Heart right ventricle (tissue), 16 donors: ENCODE data around the gene BAIAP3. TPM values are rescaled to one million over a fixed set of nuclear protein-coding genes. Genes with fewer than 3 reads are reported as not detected.

Experiments
- ATAC-seq, 8 donors: fragments of 200-7000 bp; cut with Tn5 transposase; one replicate each; pipeline ENCODE4 v1.9.1; 2020; ENCODE audit warnings: mild to moderate bottlenecking in 8 of 8, moderate library complexity in 8 of 8, moderate number of reproducible peaks in 1 of 8
- DNase-seq, 2 donors: peaks; one replicate each; pipeline ENCODE4 v3.0.0-alpha.2; 2020
- H3K27ac ChIP-seq, 10 donors: fragments of 200-600 bp; sonication (generic) in 2 of 10; one replicate each; pipeline versions ENCODE4 v1.5.0 to v1.8.0; 2020 to 2022; ENCODE audit warnings: mild to moderate bottlenecking in 3 of 10
- H3K27me3 ChIP-seq, 7 donors: fragments of 200-600 bp; one replicate each; pipeline ENCODE4 v1.8.0; 2021 to 2022; ENCODE audit warnings: mild to moderate bottlenecking in 2 of 7
- H3K36me3 ChIP-seq, 9 donors: fragments of 200-600 bp; sonication (generic) in 1 of 9; one replicate each; pipeline versions ENCODE4 v1.5.0 to v1.8.0; 2020 to 2022; ENCODE audit warnings: mild to moderate bottlenecking in 2 of 9
- H3K4me1 ChIP-seq, 9 donors: fragments of 200-600 bp; sonication (generic) in 1 of 9; one replicate each; pipeline versions ENCODE4 v1.5.0 to v1.8.0; 2020 to 2022; ENCODE audit warnings: mild to moderate bottlenecking in 4 of 9
- H3K4me3 ChIP-seq, 10 donors: fragments of 200-600 bp; sonication (generic) in 2 of 10; one replicate each; pipeline versions ENCODE4 v1.5.0 to v1.8.0; 2020 to 2022; ENCODE audit warnings: mild to moderate bottlenecking in 7 of 10, moderate library complexity in 2 of 10
- H3K9me3 ChIP-seq, 11 donors: fragments of 200-600 bp in 10 of 11; sonication (generic) in 2 of 11; one replicate each; pipeline versions ENCODE4 v1.5.0 to v1.8.0; 2013 to 2022; ENCODE audit warnings: mild to moderate bottlenecking in 2 of 11, control low read depth in 1 of 11, moderate library complexity in 1 of 11
- CTCF ChIP-seq, 9 donors: fragments of 200-600 bp; sonication (generic) in 2 of 9; IDR thresholded peaks; one replicate each; pipeline versions ENCODE4 v1.5.0 to v1.8.0; 2021 to 2022; ENCODE audit warnings: antibody characterized with exemption in 9 of 9, mild to moderate bottlenecking in 5 of 9, moderate library complexity in 1 of 9
- WGBS, 2 donors: extraction: QIAGEN DNeasy Blood & Tissue Kit; methylation state at CpG; one replicate each; pipeline ENCODE4 v1.1.7; 2013; ENCODE audit warnings: inconsistent platforms in 1 of 2; 5-methylcytosine and 5-hydroxymethylcytosine counted together
- intact Hi-C, 10 donors: fragments of 100-400 bp; cut with DNase I; formaldehyde crosslinking; loops; one replicate each; pipeline versions ENCODE4 v1.11.1 to v1.14.2; 2022
- polyA plus RNA-seq, 2 donors: library from polyadenylated mRNA; stranded (reverse); fragments of 200-250 nt; gene quantifications; one replicate each; pipeline ENCODE4 v1.2.3, GENCODE V29; 2013
- total RNA-seq, 10 donors: library from RNA; stranded (reverse); fragmentation: NEBNext Ultra II Directional in 3 of 10; extraction: Animal tissue kit (Norgen Biotek cat#: 25700) in 3 of 10; gene quantifications; one replicate each; pipeline versions ENCODE4 v1.2.1 to v1.2.4, GENCODE V29; 2021 to 2023
- donor health status: Arrhythmogenic right ventricular cardiomyopathy.
- donor health status: ischemic (EF 13 %, LVEDD 7.1; RV severe dilation, severe dysfunction).
- donor health status: healthy with polysubstance abuse.
- donor health status: DM: no; HTN: yes; CAD: no.
- donor health status: DM: no; HTN: no; CAD: no.
- donor health status: ischemic (EF 25% LVEDD 6.9; RV normal size, moderate dysfunction).
- donor health status: ischemic (EF 25% LVEDD 5.7; RV mildly dilated, moderate dysfunction).
- donor health status: healthy.
- donor health status: DM: yes; HTN: yes; CAD: no.
- donor health status: Ischemic cardiomyopathy.
- donor health status: ischemic (EF 35%, LVEDD 5.7; RV mildly dilated, moderate dysfunction).
- donor health status: nonischemic (EF 11% LVEDD 7.7; RV severe dilation, severe dysfunction).
- donor health status: DM: yes; HTN: yes; CAD: no.
- donor health status: PGD.
- donor health status: ischemic (EF 29% LVEDD 5.4; RV normal size, mild dysfunction).
- donor health status: nonischemic (EF 23%, LVEDD 6.1; RV moderate dilation, normal function).

BAIAP3 gene
- total and polyA plus RNA-seq, 12 donors = 0.37 to 6.8 (median 2.0) TPM

GRCh38 chr16:1316033-1316405 lies 17.4 kb upstream of the BAIAP3 start:
- Histone ChIP-seq H3K4me1 (peaks cover 19 to 36% (median 26%) of the 10 kb centered on the region in 9 donors), H3K36me3 (peaks cover 5 to 92% (median 69%) of the 10 kb centered on the region in 9 donors), H3K4me3 (no peak overlapping the region), H3K27ac (no peak overlapping the region), H3K27me3 (no peaks in the 10 kb centered on the region), H3K9me3 (no peaks in the 10 kb centered on the region)
- ATAC-seq (no peak), DNase-seq (no peak)
- 88 to 89% methylated on average over 14 of the region's 14 CpGs for WGBS, 2 donors
- no peak for TF ChIP-seq CTCF (IDR thresholded peaks at IDR 0.05)
- intact Hi-C loops = loop anchor here in 1 of 10 donors (10.0 kb wide), 1 partner anchor 89 kb away; no protein-coding TSS in a partner anchor

GRCh38 chr16:1317479-1318267 lies 15.8 kb upstream of the BAIAP3 start:
- Histone ChIP-seq H3K27ac (no peak overlapping the region), H3K36me3 (peaks cover 5 to 100% (median 71%) of the 10 kb centered on the region in 9 donors), H3K4me1 (peaks cover 4 to 19% (median 9%) of the 10 kb centered on the region in 9 donors), H3K27me3 (no peaks in the 10 kb centered on the region), H3K4me3 (no peak overlapping the region), H3K9me3 (no peaks in the 10 kb centered on the region)
- DNase-seq (no peak), ATAC-seq (no peak)
- TF ChIP-seq CTCF (IDR thresholded peaks at IDR 0.05) = no peak
- 88 to 89% methylated on average over 32 of the region's 32 CpGs for WGBS, 2 donors
- intact Hi-C loops = loop anchor here in 1 of 10 donors (10.0 kb wide), 1 partner anchor 87 kb away; no protein-coding TSS in a partner anchor

GRCh38 chr16:1318268-1318545 lies 15.2 kb upstream of the BAIAP3 start:
- Histone ChIP-seq H3K4me3 (no peak overlapping the region), H3K27me3 (no peaks in the 10 kb centered on the region), H3K36me3 (peaks cover 5 to 99% (median 71%) of the 10 kb centered on the region in 9 donors), H3K4me1 (peaks cover 0 to 14% (median 5%) of the 10 kb centered on the region in 9 donors), H3K9me3 (no peaks in the 10 kb centered on the region), H3K27ac (no peak overlapping the region)
- WGBS, 2 donors = 79 to 80% methylated on average over 9 of the region's 9 CpGs
- no peak for ATAC-seq
- no peak for DNase-seq
- no peak for TF ChIP-seq CTCF (IDR thresholded peaks at IDR 0.05)
- intact Hi-C loops = loop anchor here in 1 of 10 donors (10.0 kb wide), 1 partner anchor 87 kb away; no protein-coding TSS in a partner anchor

GRCh38 chr16:1319041-1319440 lies 14.4 kb upstream of the BAIAP3 start:
- intact Hi-C loops = loop anchor here in 1 of 10 donors (10.0 kb wide), 1 partner anchor 86 kb away; no protein-coding TSS in a partner anchor
- no peak for ATAC-seq
- no peaks in the 10 kb centered on the region for H3K9me3 ChIP-seq
- H3K27me3 ChIP-seq = no peaks in the 10 kb centered on the region
- peaks cover 0 to 5% (median 0%) of the 10 kb centered on the region in 9 donors for H3K4me1 ChIP-seq
- H3K4me3 ChIP-seq = no peak overlapping the region
- no peak overlapping the region for H3K27ac ChIP-seq
- DNase-seq = no peak
- no peak for TF ChIP-seq CTCF (IDR thresholded peaks at IDR 0.05)
- 90 to 94% methylated on average over 33 of the region's 33 CpGs for WGBS, 2 donors
- peaks cover 5 to 100% (median 77%) of the 10 kb centered on the region in 9 donors for H3K36me3 ChIP-seq
